ENCODE results near the gene PSEN1.

The PSEN1 gene

GRCh38 chr14:73105727-73106126 is 30.6 kb upstream of the PSEN1 start:
- no peak for TF ChIP-seq CTCF (IDR thresholded peaks at IDR 0.05; ENCODE audit: insufficient read depth, low read length, missing control alignments)
- no peak overlapping the region for H3K4me3 ChIP-seq (ENCODE audit: low read depth, low read length)
- ChIA-PET CTCF (interaction anchor here (0.8 kb wide), 1 partner anchor 591 kb away, joined by 3 read pairs; no protein-coding TSS in a partner anchor), POLR2A (no interaction called here)
- DNase-seq (ENCODE audit: low read depth, low spot score): no peak

- no peak overlapping the region for H3K4me3 ChIP-seq (ENCODE audit: low read depth, low read length)
- no peak for TF ChIP-seq CTCF (IDR thresholded peaks at IDR 0.05; ENCODE audit: insufficient read depth, low read length, missing control alignments)
- CTCF ChIA-PET: interaction anchor here (0.9 to 1.2 kb wide), 3 partner anchors 9 to 17 kb away, joined by 3 read pairs; no protein-coding TSS in a partner anchor
- no peak for DNase-seq (ENCODE audit: low read depth, low spot score)
- POLR2A ChIA-PET: no interaction called here
Measured at GRCh38 chr14:73116079-73116665, 20.1 kb upstream of the PSEN1 start.

GRCh38 chr14:73124180-73124894 is 12.0 kb upstream of the PSEN1 start:
- POLR2A ChIA-PET: interaction anchor here (1.6 kb wide), 1 partner anchor 12 kb away, joined by 4 read pairs; the partner anchor contains the start of gene PSEN1
- DNase-seq (ENCODE audit: low read depth, low spot score): no peak
- H3K4me3 ChIP-seq (ENCODE audit: low read depth, low read length): no peak overlapping the region
- CTCF ChIA-PET: interaction anchor here (2.2 kb wide), 1 partner anchor 11 kb away, joined by 8 read pairs; the partner anchor contains the start of gene PSEN1
- TF ChIP-seq CTCF (IDR thresholded peaks at IDR 0.05; ENCODE audit: insufficient read depth, low read length, missing control alignments): no peak

GRCh38 chr14:73125169-73125588 is 11.1 kb upstream of the PSEN1 start:
- TF ChIP-seq CTCF (IDR thresholded peaks at IDR 0.05; ENCODE audit: insufficient read depth, low read length, missing control alignments): no peak
- ChIA-PET POLR2A (interaction anchor here (1.6 kb wide), 1 partner anchor 11 kb away, joined by 4 read pairs; the partner anchor contains the start of gene PSEN1), CTCF (interaction anchor here (1.0 to 2.2 kb wide), 4 partner anchors 10 to 347 kb away, joined by 3 to 8 read pairs (median 4); partner anchors contain the start of gene PSEN1)
- H3K4me3 ChIP-seq (ENCODE audit: low read depth, low read length): no peak overlapping the region
- no peak for DNase-seq (ENCODE audit: low read depth, low spot score)

- ChIA-PET CTCF (interaction anchor here (0.6 to 2.2 kb wide), 7 partner anchors 10 to 347 kb away, joined by 3 to 8 read pairs (median 4); partner anchors contain the start of gene PSEN1), POLR2A (interaction anchor here (1.6 kb wide), 1 partner anchor 10 kb away, joined by 4 read pairs; the partner anchor contains the start of gene PSEN1)
- no peak for DNase-seq (ENCODE audit: low read depth, low spot score)
- H3K4me3 ChIP-seq (ENCODE audit: low read depth, low read length): no peak overlapping the region
- no peak for TF ChIP-seq CTCF (IDR thresholded peaks at IDR 0.05; ENCODE audit: insufficient read depth, low read length, missing control alignments)
Measured at GRCh38 chr14:73125746-73126145, 10.6 kb upstream of the PSEN1 start.

- H3K4me3 ChIP-seq (ENCODE audit: low read depth, low read length): no peak overlapping the region
- DNase-seq (ENCODE audit: low read depth, low spot score): no peak
- no peak for TF ChIP-seq CTCF (IDR thresholded peaks at IDR 0.05; ENCODE audit: insufficient read depth, low read length, missing control alignments)
- ChIA-PET POLR2A (no interaction called here), CTCF (no interaction called here)
Measured at GRCh38 chr14:73133795-73134194, 2.5 kb upstream of the PSEN1 start.
